ENCODE measurements around the gene TUNAR.

DNA sequence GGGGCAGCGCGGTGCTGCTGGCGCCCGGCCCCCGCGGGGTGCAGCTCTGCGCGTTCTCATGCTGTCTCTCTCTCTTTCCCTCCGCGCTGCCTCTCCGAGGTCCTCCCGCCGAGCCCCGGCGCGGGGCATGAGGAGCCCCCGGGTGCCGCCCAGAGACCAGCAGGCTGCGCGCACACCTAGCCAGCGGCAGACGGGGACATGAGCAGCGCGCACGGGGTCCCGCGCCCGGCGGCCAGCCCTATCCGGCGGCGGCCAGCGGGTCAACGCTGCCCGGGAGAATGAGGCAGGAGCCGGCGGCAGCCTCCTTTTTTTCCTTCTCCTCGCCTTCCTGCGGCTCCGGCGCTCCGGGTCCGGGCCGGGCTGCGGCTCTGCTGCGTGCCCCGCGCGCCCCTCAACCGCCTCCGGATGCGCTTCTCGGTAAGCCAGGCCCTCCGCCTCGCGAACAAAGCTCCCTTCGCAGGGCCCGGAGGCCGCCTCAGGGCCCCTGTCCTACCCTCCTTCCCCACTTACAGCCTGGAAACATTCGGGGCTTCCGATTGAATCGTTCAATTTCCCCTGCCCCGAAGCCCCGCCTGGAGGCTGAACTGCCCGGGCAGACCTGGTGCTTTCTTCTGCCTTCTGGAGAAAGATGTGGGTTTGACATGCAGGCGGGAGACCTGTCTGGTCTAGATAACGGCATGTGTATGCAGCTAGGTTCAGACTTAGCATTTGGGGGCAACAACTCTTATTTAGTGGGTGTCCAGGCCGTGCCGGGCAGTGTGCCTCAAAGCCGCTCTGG lies at the start of gene TUNAR:
- TF ChIP-seq, protein P1, sequence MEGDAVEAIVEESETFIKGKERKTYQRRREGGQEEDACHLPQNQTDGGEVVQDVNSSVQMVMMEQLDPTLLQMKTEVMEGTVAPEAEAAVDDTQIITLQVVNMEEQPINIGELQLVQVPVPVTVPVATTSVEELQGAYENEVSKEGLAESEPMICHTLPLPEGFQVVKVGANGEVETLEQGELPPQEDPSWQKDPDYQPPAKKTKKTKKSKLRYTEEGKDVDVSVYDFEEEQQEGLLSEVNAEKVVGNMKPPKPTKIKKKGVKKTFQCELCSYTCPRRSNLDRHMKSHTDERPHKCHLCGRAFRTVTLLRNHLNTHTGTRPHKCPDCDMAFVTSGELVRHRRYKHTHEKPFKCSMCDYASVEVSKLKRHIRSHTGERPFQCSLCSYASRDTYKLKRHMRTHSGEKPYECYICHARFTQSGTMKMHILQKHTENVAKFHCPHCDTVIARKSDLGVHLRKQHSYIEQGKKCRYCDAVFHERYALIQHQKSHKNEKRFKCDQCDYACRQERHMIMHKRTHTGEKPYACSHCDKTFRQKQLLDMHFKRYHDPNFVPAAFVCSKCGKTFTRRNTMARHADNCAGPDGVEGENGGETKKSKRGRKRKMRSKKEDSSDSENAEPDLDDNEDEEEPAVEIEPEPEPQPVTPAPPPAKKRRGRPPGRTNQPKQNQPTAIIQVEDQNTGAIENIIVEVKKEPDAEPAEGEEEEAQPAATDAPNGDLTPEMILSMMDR (IDR thresholded peaks at IDR 0.05 in 4 of 5, conservative IDR thresholded peaks at IDR 0.05 in 1 of 5): no peak
- TF ChIP-seq POLR2A (IDR thresholded peaks at IDR 0.05): no peak

All from gastrocnemius medialis (tissue), 4 donors.